ENCODE measurements around the gene EXOSC7. TPM values are rescaled to one million over a fixed set of nuclear protein-coding genes. Genes with fewer than 3 reads are reported as not detected.

Gene EXOSC7
- polyA plus RNA-seq, 3 donors from 2014 or later, result 35.0 to 73.2 (median 52.2) TPM

GRCh38 chr3:45026038-45026437 is 50.0 kb downstream of the EXOSC7 start, which contains the start of gene CLEC3B:
Gene CLEC3B, plus strand, starts transcription at chr3:45026303. Its CDS starts 60 bp downstream, at chr3:45026363.
- Mint-ChIP-seq H3K9me3 (no peaks in the 10 kb centered on the region), H3K4me3 (no peak within 1 kb of the TSS), H3K27me3 (ENCODE audit: low read depth in 3 of 3) (peaks cover 0 to 7% (median 7%) of the 10 kb centered on the region in 3 donors), H3K4me1 (peaks cover 10 to 14% of the 10 kb centered on the region in 2 donors), H3K27ac (no peak within 1 kb of the TSS), H3K36me3 (no peaks in the 10 kb centered on the region)
- DNase-seq, result no peak

- H3K4me3 Mint-ChIP-seq, result no peak overlapping the region
- H3K27ac Mint-ChIP-seq, result no peak overlapping the region
- DNase-seq, result no peak
- no peaks in the 10 kb centered on the region for H3K36me3 Mint-ChIP-seq
- peaks cover 0 to 7% (median 7%) of the 10 kb centered on the region in 3 donors for H3K27me3 Mint-ChIP-seq (ENCODE audit: low read depth in 3 of 3)
- no peaks in the 10 kb centered on the region for H3K9me3 Mint-ChIP-seq
- H3K4me1 Mint-ChIP-seq, result peaks cover 8 to 10% of the 10 kb centered on the region in 2 donors
These were observed 50.9 kb downstream of the EXOSC7 start for GRCh38 chr3:45026957-45027356.

- no peak overlapping the region for H3K27ac Mint-ChIP-seq
- H3K9me3 Mint-ChIP-seq, result no peaks in the 10 kb centered on the region
- H3K36me3 Mint-ChIP-seq, result no peaks in the 10 kb centered on the region
- H3K4me1 Mint-ChIP-seq, result peaks cover 8 to 10% of the 10 kb centered on the region in 2 donors
- DNase-seq, result no peak
- H3K27me3 Mint-ChIP-seq (ENCODE audit: low read depth in 3 of 3), result peaks cover 0 to 8% (median 7%) of the 10 kb centered on the region in 3 donors
- no peak overlapping the region for H3K4me3 Mint-ChIP-seq
These were observed 51.4 kb downstream of the EXOSC7 start for GRCh38 chr3:45027441-45027840.

- Mint-ChIP-seq H3K36me3 (no peaks in the 10 kb centered on the region), H3K4me3 (no peak overlapping the region), H3K4me1 (peaks cover 16 to 20% of the 10 kb centered on the region in 2 donors), H3K27me3 (ENCODE audit: low read depth in 3 of 3) (peaks cover 0 to 11% (median 8%) of the 10 kb centered on the region in 3 donors), H3K9me3 (no peaks in the 10 kb centered on the region), H3K27ac (no peak overlapping the region)
- no peak for DNase-seq
These were observed 53.2 kb downstream of the EXOSC7 start for GRCh38 chr3:45029216-45029615.

- H3K27me3 Mint-ChIP-seq (ENCODE audit: low read depth in 3 of 3), result peaks cover 0 to 9% (median 8%) of the 10 kb centered on the region in 3 donors
- no peak overlapping the region for H3K27ac Mint-ChIP-seq
- DNase-seq, result no peak
These were observed 53.6 kb downstream of the EXOSC7 start for GRCh38 chr3:45029661-45030060.

GRCh38 chr3:45031531-45031930 is 55.5 kb downstream of the EXOSC7 start:
- no peaks in the 10 kb centered on the region for H3K9me3 Mint-ChIP-seq
- no peak for DNase-seq

More at GRCh38 chr3:45029661-45030060, 53.6 kb downstream of the EXOSC7 start:
- no peaks in the 10 kb centered on the region for H3K9me3 Mint-ChIP-seq
- peaks cover 21 to 24% of the 10 kb centered on the region in 2 donors for H3K4me1 Mint-ChIP-seq
- no peaks in the 10 kb centered on the region for H3K36me3 Mint-ChIP-seq
- H3K4me3 Mint-ChIP-seq, result no peak overlapping the region

GRCh38 chr3:45032113-45032512 is 56.1 kb downstream of the EXOSC7 start:
- Mint-ChIP-seq H3K36me3 (no peaks in the 10 kb centered on the region), H3K27me3 (ENCODE audit: low read depth in 3 of 3) (peaks cover 1 to 9% (median 5%) of the 10 kb centered on the region in 3 donors), H3K4me1 (peaks cover 36 to 38% of the 10 kb centered on the region in 2 donors), H3K4me3 (no peak overlapping the region), H3K9me3 (no peaks in the 10 kb centered on the region), H3K27ac (no peak overlapping the region)
- no peak for DNase-seq

More at GRCh38 chr3:45031531-45031930, 55.5 kb downstream of the EXOSC7 start:
- Mint-ChIP-seq H3K4me3 (no peak overlapping the region), H3K36me3 (no peaks in the 10 kb centered on the region), H3K4me1 (peaks cover 33% of the 10 kb centered on the region in 2 donors), H3K27ac (no peak overlapping the region), H3K27me3 (ENCODE audit: low read depth in 3 of 3) (peaks cover 1 to 6% (median 5%) of the 10 kb centered on the region in 3 donors)

GRCh38 chr3:45033791-45034190 is 57.7 kb downstream of the EXOSC7 start:
- DNase-seq, result no peak
- Mint-ChIP-seq H3K9me3 (no peaks in the 10 kb centered on the region), H3K27me3 (ENCODE audit: low read depth in 3 of 3) (peaks cover 1 to 15% (median 9%) of the 10 kb centered on the region in 3 donors), H3K27ac (peak overlapping the region in 1 of 6 donors; percentile 90), H3K36me3 (no peaks in the 10 kb centered on the region), H3K4me3 (peak overlapping the region in 2 of 5 donors; percentile 53 to 58), H3K4me1 (peaks cover 43 to 49% of the 10 kb centered on the region in 2 donors)

- Mint-ChIP-seq H3K36me3 (no peaks in the 10 kb centered on the region), H3K4me1 (peaks cover 43 to 49% of the 10 kb centered on the region in 2 donors), H3K27me3 (ENCODE audit: low read depth in 3 of 3) (peaks cover 1 to 12% (median 7%) of the 10 kb centered on the region in 3 donors), H3K9me3 (no peaks in the 10 kb centered on the region), H3K27ac (peak overlapping the region in 4 of 6 donors; percentile 24 to 90 (median 53)), H3K4me3 (peak overlapping the region; percentile 53 to 76 (median 73))
- peak; percentile 26 to 36 (median 29) for DNase-seq
These were observed 58.7 kb downstream of the EXOSC7 start for GRCh38 chr3:45034612-45035252.

GRCh38 chr3:45035441-45036301 is 59.6 kb downstream of the EXOSC7 start:
- peak overlapping the region in 3 of 6 donors; percentile 46 to 68 (median 53) for H3K27ac Mint-ChIP-seq
- no peaks in the 10 kb centered on the region for H3K9me3 Mint-ChIP-seq
- peaks cover 45 to 51% of the 10 kb centered on the region in 2 donors for H3K4me1 Mint-ChIP-seq
- H3K4me3 Mint-ChIP-seq, result peak overlapping the region; percentile 76 to 89 (median 84)
- H3K27me3 Mint-ChIP-seq (ENCODE audit: low read depth in 3 of 3), result peaks cover 1 to 12% (median 7%) of the 10 kb centered on the region in 3 donors
- no peaks in the 10 kb centered on the region for H3K36me3 Mint-ChIP-seq
- no peak for DNase-seq

GRCh38 chr3:45037720-45038455 is 61.8 kb downstream of the EXOSC7 start:
- peaks cover 61 to 69% of the 10 kb centered on the region in 2 donors for H3K4me1 Mint-ChIP-seq

GRCh38 chr3:45041666-45042065 is 65.6 kb downstream of the EXOSC7 start:
- Mint-ChIP-seq H3K4me3 (peak overlapping the region in 2 of 5 donors; percentile 9 to 15), H3K4me1 (peaks cover 28 to 36% of the 10 kb centered on the region in 2 donors), H3K9me3 (no peaks in the 10 kb centered on the region), H3K27ac (peak overlapping the region in 1 of 6 donors; percentile 36), H3K36me3 (no peaks in the 10 kb centered on the region), H3K27me3 (ENCODE audit: low read depth in 3 of 3) (peaks cover 0 to 9% (median 4%) of the 10 kb centered on the region in 3 donors)
- peak; percentile 23 to 46 (median 36) for DNase-seq

More at GRCh38 chr3:45037720-45038455, 61.8 kb downstream of the EXOSC7 start:
- peak; percentile 82 to 85 (median 83) for DNase-seq
- peak overlapping the region in 4 of 5 donors; percentile 24 to 63 (median 48) for H3K4me3 Mint-ChIP-seq
- peaks cover 1 to 12% (median 5%) of the 10 kb centered on the region in 3 donors for H3K27me3 Mint-ChIP-seq (ENCODE audit: low read depth in 3 of 3)
- no peaks in the 10 kb centered on the region for H3K9me3 Mint-ChIP-seq
- no peaks in the 10 kb centered on the region for H3K36me3 Mint-ChIP-seq
- H3K27ac Mint-ChIP-seq, result no peak overlapping the region

GRCh38 chr3:45042162-45042561 is 66.1 kb downstream of the EXOSC7 start:
- Mint-ChIP-seq H3K4me1 (peaks cover 25 to 31% of the 10 kb centered on the region in 2 donors), H3K36me3 (no peaks in the 10 kb centered on the region), H3K4me3 (no peak overlapping the region), H3K9me3 (no peaks in the 10 kb centered on the region), H3K27me3 (ENCODE audit: low read depth in 3 of 3) (peaks cover 0 to 6% (median 4%) of the 10 kb centered on the region in 3 donors), H3K27ac (no peak overlapping the region)
- DNase-seq, result no peak
